ENCODE measurements around the gene USP12. TPM values are rescaled to one million over a fixed set of nuclear protein-coding genes. Genes with fewer than 3 reads are reported as not detected.
A peak's percentile ranks its signal among the peaks of the same experiment; 100 is the strongest.
"Not testable (repeated sequence)": the region's sequence is repeated elsewhere in the genome, so short reads cannot be mapped to it uniquely, and the experiment has no call there.

Gene USP12, protein sequence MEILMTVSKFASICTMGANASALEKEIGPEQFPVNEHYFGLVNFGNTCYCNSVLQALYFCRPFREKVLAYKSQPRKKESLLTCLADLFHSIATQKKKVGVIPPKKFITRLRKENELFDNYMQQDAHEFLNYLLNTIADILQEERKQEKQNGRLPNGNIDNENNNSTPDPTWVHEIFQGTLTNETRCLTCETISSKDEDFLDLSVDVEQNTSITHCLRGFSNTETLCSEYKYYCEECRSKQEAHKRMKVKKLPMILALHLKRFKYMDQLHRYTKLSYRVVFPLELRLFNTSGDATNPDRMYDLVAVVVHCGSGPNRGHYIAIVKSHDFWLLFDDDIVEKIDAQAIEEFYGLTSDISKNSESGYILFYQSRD
- 20.9 TPM for polyA plus RNA-seq (2013, experiment 1 of 4)
- polyA plus RNA-seq (2013, experiment 2 of 4): 19.2 TPM
- polyA plus RNA-seq (2013, experiment 3 of 4): 17.0 TPM
- polyA plus RNA-seq (2013, experiment 4 of 4): 18.2 TPM

DNA sequence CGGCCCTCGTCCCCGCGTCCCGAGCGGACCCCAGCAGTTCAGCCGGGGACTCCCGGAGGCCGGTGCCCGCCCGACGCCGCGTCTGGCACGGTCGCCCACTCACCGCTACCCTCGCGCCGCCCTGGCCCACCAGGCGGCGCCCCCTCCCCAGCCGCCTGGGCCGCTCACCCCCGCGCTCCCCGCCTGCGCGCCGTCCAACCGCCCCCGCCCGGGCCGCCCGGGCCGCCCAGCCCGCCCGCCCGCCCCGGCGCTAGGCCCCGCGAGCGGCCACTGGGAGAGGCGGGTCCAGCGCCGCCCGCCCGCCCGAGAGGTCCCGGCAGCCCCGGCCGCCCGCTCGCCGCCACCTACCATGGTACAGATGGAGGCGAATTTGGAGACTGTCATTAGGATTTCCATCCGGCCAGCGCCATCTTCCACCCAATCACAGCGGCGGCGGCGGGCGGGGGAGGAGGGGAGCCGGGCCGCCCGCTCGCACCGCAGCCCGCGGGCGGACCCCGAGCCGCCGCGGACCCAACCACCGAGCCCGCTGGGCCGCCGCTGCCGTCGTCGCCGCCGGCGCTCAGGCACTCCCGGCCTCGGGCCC, at the start of gene USP12:
Gene USP12 (minus strand): TSS at position 568 of the 583 bp plus-strand sequence. CDS start 172 bp downstream, at position 396.
- Histone ChIP-seq H3K4me1 (ENCODE audit: control insufficient read depth, insufficient read depth, low read length) (peaks cover 8% of the 10 kb centered on the region), H3K27ac (ENCODE audit: insufficient read depth, low read depth, low read length, poor library complexity, severe bottlenecking) (peak within 1 kb of the TSS; percentile 74), H3K27me3 (ENCODE audit: control insufficient read depth, insufficient read depth, low read length, poor library complexity, severe bottlenecking) (no peaks in the 10 kb centered on the region), H3K36me3 (ENCODE audit: control insufficient read depth, insufficient read depth, low read length) (no peaks in the 10 kb centered on the region), H3K4me3 (ENCODE audit: insufficient read depth, low read depth, low read length) (peak within 1 kb of the TSS; percentile 77), H3K9me3 (ENCODE audit: control insufficient read depth, low read length) (no peaks in the 10 kb centered on the region)
- 0% methylated on average over 86 to 88 of the region's 88 CpGs for WGBS, 2 experiments

DNA sequence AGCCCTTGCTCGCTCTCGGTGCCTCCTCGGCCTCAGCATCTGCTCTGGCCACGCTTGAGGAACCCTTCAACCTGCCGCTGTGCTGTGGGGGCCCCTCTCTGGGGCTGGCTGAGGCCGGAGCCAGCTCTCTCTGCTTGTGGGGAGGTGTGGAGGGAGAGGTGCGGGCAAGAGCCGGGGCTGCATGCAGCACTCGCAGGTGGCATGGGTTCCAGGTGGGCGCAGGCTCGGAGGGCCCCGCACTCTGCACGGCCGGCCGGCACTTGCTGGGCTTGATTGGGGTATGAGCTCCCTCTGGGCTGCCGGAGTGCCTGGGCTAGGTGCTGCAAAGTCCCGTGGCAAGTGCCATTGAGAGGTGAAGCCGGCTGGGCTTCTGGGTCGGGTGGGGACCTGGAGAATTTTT, 48.0 kb upstream of the USP12 start:
- Histone ChIP-seq H3K36me3 (ENCODE audit: control insufficient read depth, insufficient read depth, low read length) (no peaks in the 10 kb centered on the region), H3K27me3 (ENCODE audit: control insufficient read depth, insufficient read depth, low read length, poor library complexity, severe bottlenecking) (peaks cover 3% of the 10 kb centered on the region), H3K4me1 (ENCODE audit: control insufficient read depth, insufficient read depth, low read length) (no peaks in the 10 kb centered on the region), H3K4me3 (ENCODE audit: insufficient read depth, low read depth, low read length) (no peak overlapping the region), H3K27ac (ENCODE audit: insufficient read depth, low read depth, low read length, poor library complexity, severe bottlenecking) (no peak overlapping the region), H3K9me3 (ENCODE audit: control insufficient read depth, low read length) (no peaks in the 10 kb centered on the region)
- WGBS, 2 experiments: 90 to 91% methylated on average over 19 of the region's 19 CpGs

DNA sequence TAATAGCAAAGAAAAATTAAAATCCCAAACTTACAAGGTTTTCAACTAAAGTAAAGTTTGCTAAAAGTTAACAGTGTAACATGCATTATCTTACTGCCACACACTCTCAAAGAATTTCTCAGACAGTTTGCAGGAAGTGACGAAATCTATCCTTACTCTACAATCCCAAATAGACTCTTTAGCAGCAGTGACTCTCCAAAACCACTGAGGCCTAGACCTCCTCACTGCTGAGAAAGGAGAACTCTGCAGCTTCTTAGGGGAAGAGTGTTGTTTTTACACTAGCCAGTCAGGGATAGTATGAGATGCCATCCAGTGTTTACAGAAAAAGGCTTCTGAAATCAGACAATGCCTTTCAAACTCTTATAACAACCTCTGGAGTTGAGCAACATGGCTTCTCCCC, 47.2 kb upstream of the USP12 start:
- H3K9me3 ChIP-seq (ENCODE audit: control insufficient read depth, low read length); H3K36me3 ChIP-seq (ENCODE audit: control insufficient read depth, insufficient read depth, low read length); H3K4me1 ChIP-seq (ENCODE audit: control insufficient read depth, insufficient read depth, low read length); H3K27ac ChIP-seq (ENCODE audit: insufficient read depth, low read depth, low read length, poor library complexity, severe bottlenecking); H3K4me3 ChIP-seq (ENCODE audit: insufficient read depth, low read depth, low read length); H3K27me3 ChIP-seq (ENCODE audit: control insufficient read depth, insufficient read depth, low read length, poor library complexity, severe bottlenecking): not testable (repeated sequence)
- WGBS, 2 experiments: no CpG with 5 or more reads among the region's 1 CpG

DNA sequence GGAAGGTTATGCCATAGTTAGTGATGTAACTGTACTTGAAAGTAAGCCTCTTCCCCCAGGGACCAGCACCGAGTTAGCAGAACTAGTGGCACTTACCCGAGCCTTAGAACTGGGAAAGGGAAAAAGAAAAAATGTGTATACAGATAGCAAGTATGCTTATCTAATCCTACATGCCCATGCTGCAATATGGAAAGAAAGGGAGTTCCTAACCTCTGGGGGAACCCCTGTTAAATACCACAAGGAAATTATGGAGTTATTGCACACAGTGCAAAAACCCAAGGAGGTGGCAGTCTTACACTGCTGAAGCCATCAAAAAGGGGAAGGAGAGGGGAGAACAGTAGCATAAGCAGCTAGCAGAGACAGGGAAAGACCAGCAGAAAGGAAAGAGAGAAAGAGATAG, 46.2 kb upstream of the USP12 start:
- not testable (repeated sequence) for H3K27me3 ChIP-seq (ENCODE audit: control insufficient read depth, insufficient read depth, low read length, poor library complexity, severe bottlenecking)

DNA sequence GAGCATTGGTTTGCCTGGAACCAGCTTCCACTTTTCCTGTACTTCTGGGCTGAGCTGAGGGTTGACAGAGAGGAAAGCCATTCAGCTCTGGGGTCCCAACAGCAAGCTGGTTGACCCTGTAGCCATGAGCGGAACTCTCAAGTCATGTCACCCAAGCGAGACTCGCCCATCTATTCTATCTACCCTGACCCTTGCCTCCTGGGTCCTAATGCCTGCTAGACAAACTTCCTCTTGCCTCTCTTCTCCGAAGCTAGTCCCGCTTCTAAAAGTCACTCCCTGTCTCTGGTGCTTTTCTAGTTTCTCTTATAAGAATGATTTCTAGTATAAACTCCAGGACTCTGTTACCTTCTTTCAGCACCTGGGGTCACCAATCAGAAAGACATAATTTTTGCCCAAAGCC, 41.8 kb upstream of the USP12 start:
- 90 to 94% methylated on average over 5 of the region's 5 CpGs for WGBS, 2 experiments
- not testable (repeated sequence) for H3K9me3 ChIP-seq (ENCODE audit: control insufficient read depth, low read length); H3K27me3 ChIP-seq (ENCODE audit: control insufficient read depth, insufficient read depth, low read length, poor library complexity, severe bottlenecking)

More for the DNA sequence above, 46.2 kb upstream of the USP12 start:
- H3K36me3 ChIP-seq (ENCODE audit: control insufficient read depth, insufficient read depth, low read length); H3K9me3 ChIP-seq (ENCODE audit: control insufficient read depth, low read length); H3K4me3 ChIP-seq (ENCODE audit: insufficient read depth, low read depth, low read length); H3K4me1 ChIP-seq (ENCODE audit: control insufficient read depth, insufficient read depth, low read length); H3K27ac ChIP-seq (ENCODE audit: insufficient read depth, low read depth, low read length, poor library complexity, severe bottlenecking): not testable (repeated sequence)
- 90 to 100% methylated on average over 2 of the region's 2 CpGs for WGBS, 2 experiments

DNA sequence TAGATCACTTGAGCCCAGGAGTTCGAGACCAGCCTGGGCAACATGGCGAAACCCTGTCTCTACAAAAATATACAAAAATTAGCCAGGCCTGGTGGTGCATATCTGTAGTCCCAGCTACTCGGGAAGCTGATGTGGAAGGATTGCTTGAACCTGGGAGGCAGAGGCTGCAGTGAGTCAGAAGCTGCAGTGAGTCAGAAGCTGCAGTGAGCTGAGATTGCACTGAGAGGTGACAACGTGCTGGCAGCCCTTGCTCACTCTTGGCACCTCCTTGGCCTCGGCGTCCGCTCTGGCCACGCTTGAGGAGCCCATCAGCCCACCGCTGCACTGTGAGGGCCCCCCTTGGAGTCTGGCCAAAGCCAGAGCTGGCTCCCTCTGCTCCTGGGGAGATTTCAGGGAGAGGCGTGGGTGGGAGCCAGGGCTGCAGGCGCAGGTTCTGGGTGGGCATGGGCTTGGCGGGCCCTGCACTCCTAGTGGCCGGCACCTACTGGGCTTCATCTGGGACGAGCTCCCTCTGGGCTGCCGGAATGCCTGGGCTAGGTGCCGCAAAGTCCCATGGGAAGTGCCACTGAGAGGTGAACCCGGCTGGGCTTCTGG, 40.3 kb upstream of the USP12 start:
- H3K4me3 ChIP-seq (ENCODE audit: insufficient read depth, low read depth, low read length): no peak overlapping the region
- WGBS, 2 experiments: 86 to 88% methylated on average over 17 of the region's 17 CpGs
- H3K36me3 ChIP-seq (ENCODE audit: control insufficient read depth, insufficient read depth, low read length): no peaks in the 10 kb centered on the region
- no peaks in the 10 kb centered on the region for H3K27me3 ChIP-seq (ENCODE audit: control insufficient read depth, insufficient read depth, low read length, poor library complexity, severe bottlenecking)
- no peak overlapping the region for H3K27ac ChIP-seq (ENCODE audit: insufficient read depth, low read depth, low read length, poor library complexity, severe bottlenecking)
- no peaks in the 10 kb centered on the region for H3K9me3 ChIP-seq (ENCODE audit: control insufficient read depth, low read length)
- H3K4me1 ChIP-seq (ENCODE audit: control insufficient read depth, insufficient read depth, low read length): no peaks in the 10 kb centered on the region

More for the DNA sequence above, 41.8 kb upstream of the USP12 start:
- not testable (repeated sequence) for H3K4me1 ChIP-seq (ENCODE audit: control insufficient read depth, insufficient read depth, low read length); H3K4me3 ChIP-seq (ENCODE audit: insufficient read depth, low read depth, low read length); H3K36me3 ChIP-seq (ENCODE audit: control insufficient read depth, insufficient read depth, low read length); H3K27ac ChIP-seq (ENCODE audit: insufficient read depth, low read depth, low read length, poor library complexity, severe bottlenecking)

DNA sequence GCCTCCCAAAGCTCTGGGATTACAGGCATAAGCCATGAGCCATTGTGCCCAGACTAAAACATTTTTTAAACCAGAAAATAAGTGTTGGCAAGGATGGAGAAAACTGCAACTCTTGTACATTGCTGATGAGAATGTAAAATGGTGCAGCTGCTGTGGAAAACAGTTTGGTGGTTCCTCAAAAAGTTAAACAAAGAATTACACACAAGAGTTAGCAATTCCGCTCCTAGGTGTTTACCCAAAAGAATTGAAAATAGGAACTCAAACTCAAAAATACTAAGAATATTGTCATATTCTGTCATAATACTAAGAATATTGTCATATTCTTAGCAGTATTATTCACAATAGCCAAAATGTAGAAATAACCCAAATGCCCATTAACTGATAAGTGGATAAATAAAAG, 39.7 kb upstream of the USP12 start:
- Histone ChIP-seq H3K27me3 (ENCODE audit: control insufficient read depth, insufficient read depth, low read length, poor library complexity, severe bottlenecking) (no peaks in the 10 kb centered on the region), H3K36me3 (ENCODE audit: control insufficient read depth, insufficient read depth, low read length) (no peaks in the 10 kb centered on the region), H3K4me3 (ENCODE audit: insufficient read depth, low read depth, low read length) (no peak overlapping the region), H3K9me3 (ENCODE audit: control insufficient read depth, low read length) (no peaks in the 10 kb centered on the region), H3K27ac (ENCODE audit: insufficient read depth, low read depth, low read length, poor library complexity, severe bottlenecking) (no peak overlapping the region), H3K4me1 (ENCODE audit: control insufficient read depth, insufficient read depth, low read length) (no peaks in the 10 kb centered on the region)
- 88 to 100% methylated on average over 1 of the region's 1 CpG for whole genome bisulfite sequencing, 2 experiments

DNA sequence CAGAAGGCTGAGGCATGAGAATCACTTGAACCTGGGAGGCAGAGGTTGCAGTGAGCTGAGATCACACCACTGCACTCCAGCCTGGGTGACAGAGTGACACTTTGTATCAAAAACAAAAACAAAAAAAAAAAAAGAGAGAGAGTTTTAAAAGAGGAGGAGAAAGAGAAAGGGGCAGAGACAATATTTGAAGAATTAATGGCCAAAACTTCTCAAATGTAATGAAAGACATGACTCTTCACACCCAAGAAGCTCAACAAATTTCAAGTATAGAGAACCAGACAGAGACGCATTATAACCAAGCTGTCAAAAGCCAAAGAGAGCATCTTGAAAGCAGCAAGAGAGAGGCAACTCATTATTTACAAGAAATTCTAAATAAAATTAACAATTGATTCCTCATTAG, 36.9 kb upstream of the USP12 start:
- Histone ChIP-seq H3K4me3 (ENCODE audit: insufficient read depth, low read depth, low read length) (no peak overlapping the region), H3K36me3 (ENCODE audit: control insufficient read depth, insufficient read depth, low read length) (no peaks in the 10 kb centered on the region), H3K9me3 (ENCODE audit: control insufficient read depth, low read length) (no peaks in the 10 kb centered on the region), H3K27ac (ENCODE audit: insufficient read depth, low read depth, low read length, poor library complexity, severe bottlenecking) (no peak overlapping the region), H3K4me1 (ENCODE audit: control insufficient read depth, insufficient read depth, low read length) (no peaks in the 10 kb centered on the region), H3K27me3 (ENCODE audit: control insufficient read depth, insufficient read depth, low read length, poor library complexity, severe bottlenecking) (no peaks in the 10 kb centered on the region)
- WGBS, 2 experiments: 90 to 100% methylated on average over 1 of the region's 1 CpG

DNA sequence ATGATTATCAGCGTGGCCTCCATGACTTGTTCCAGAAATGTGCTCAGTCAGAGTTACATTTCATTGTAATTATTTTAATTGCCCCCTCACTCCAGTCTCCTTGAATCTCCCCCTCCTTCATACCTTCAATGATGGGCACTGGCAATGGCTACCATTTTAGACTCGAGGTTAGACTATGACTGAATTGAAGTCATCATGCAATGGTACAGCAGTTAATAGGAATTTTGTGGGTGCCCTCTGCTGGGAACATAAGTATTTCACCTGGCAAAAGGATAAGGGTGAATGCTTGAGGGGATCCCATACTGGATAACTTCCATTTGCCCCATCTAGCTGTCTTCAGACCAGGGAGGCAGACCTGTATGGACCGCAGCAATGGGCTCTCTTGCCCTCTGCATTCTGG, 32.2 kb upstream of the USP12 start:
- no peak overlapping the region for H3K4me3 ChIP-seq (ENCODE audit: insufficient read depth, low read depth, low read length)
- H3K27me3 ChIP-seq (ENCODE audit: control insufficient read depth, insufficient read depth, low read length, poor library complexity, severe bottlenecking): no peaks in the 10 kb centered on the region
- no peaks in the 10 kb centered on the region for H3K4me1 ChIP-seq (ENCODE audit: control insufficient read depth, insufficient read depth, low read length)
- no peaks in the 10 kb centered on the region for H3K9me3 ChIP-seq (ENCODE audit: control insufficient read depth, low read length)
- 84 to 88% methylated on average over 3 of the region's 3 CpGs for WGBS, 2 experiments
- no peak overlapping the region for H3K27ac ChIP-seq (ENCODE audit: insufficient read depth, low read depth, low read length, poor library complexity, severe bottlenecking)
- no peaks in the 10 kb centered on the region for H3K36me3 ChIP-seq (ENCODE audit: control insufficient read depth, insufficient read depth, low read length)

DNA sequence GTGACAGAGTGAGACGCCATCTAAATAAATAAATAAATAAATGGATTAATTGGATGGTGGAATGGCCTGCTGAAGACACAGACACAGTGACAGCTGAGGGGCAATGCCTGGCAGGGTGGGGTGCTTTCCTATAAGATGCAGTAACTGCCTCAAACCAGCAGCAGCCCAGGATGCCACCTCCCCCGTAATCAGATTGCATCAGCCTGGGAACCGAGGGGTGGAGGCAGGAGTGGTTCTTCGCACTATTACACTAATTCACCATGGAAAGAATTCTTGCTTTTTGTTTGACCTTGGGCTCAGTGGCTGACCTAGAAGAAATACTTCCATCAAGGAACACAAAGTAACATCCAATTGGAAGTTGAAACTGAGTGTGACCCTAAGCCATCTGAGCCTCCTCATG, 31.6 kb upstream of the USP12 start:
- H3K27me3 ChIP-seq (ENCODE audit: control insufficient read depth, insufficient read depth, low read length, poor library complexity, severe bottlenecking): no peaks in the 10 kb centered on the region
- H3K4me3 ChIP-seq (ENCODE audit: insufficient read depth, low read depth, low read length): no peak overlapping the region
- no peaks in the 10 kb centered on the region for H3K4me1 ChIP-seq (ENCODE audit: control insufficient read depth, insufficient read depth, low read length)
- no peaks in the 10 kb centered on the region for H3K9me3 ChIP-seq (ENCODE audit: control insufficient read depth, low read length)
- H3K36me3 ChIP-seq (ENCODE audit: control insufficient read depth, insufficient read depth, low read length): no peaks in the 10 kb centered on the region
- H3K27ac ChIP-seq (ENCODE audit: insufficient read depth, low read depth, low read length, poor library complexity, severe bottlenecking): no peak overlapping the region
- WGBS, 2 experiments: 94 to 99% methylated on average over 4 of the region's 4 CpGs
